Measurements from ENCODE around the gene CC2D2A.
"Not testable (repeated sequence)": the region's sequence is repeated elsewhere in the genome, so short reads cannot be mapped to it uniquely, and the experiment has no call there.

Gene CC2D2A

DNA sequence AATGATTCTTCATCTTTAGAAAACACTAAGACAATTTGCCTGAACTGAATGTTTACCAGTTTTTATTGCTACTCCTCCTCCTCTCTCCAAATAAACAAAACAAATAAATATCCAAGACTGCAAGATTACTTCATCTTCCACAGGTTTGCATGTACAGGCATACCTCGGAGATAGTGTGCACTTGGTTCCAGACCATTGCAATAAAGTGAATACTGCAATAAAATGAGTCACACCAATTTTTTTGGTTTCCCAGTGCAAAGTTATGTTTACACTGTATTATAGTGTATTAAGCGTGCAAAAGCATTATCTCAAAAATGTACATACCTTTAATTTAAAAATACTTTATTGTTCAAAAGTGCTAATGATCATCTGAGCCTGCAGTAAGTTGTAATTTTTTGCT, 132.2 kb downstream of the CC2D2A start:
- H3K4me1 ChIP-seq (ENCODE audit: insufficient read depth, low read length), result peaks cover 11% of the 10 kb centered on the region
- no peak overlapping the region for H3K4me3 ChIP-seq (ENCODE audit: low read depth in 1 of 2, low read length in 2 of 2)
- no peak overlapping the region for H3K9ac ChIP-seq (ENCODE audit: low read length)
- H3K9me3 ChIP-seq (ENCODE audit: low read length), result peaks cover 3% of the 10 kb centered on the region
- H3K27ac ChIP-seq (ENCODE audit: low read depth, low read length), result no peak overlapping the region
- peaks cover 36% of the 10 kb centered on the region for H3K36me3 ChIP-seq (ENCODE audit: insufficient read depth, low read length)
- no peaks in the 10 kb centered on the region for H3K27me3 ChIP-seq (ENCODE audit: control insufficient read depth in 1 of 2, insufficient read depth in 2 of 2, low read length in 2 of 2)

DNA sequence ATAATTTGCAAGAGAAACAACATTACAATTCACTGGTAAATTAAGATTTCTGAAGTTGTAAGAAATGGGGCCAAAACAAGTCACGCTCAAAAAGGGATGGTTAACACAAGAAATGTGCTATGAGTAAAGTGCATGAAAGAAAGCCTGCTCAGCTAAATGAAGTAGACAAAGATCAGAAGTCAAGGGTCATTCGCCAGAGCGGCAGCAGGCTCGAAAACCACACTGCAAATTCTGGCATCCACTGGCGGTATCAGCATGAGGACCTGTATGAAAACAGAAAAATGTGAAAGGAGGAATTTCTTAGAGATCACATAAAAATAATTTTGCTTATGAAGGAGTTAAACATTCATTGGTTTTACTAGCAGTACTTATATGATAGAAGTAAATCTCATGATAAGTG, 135.9 kb downstream of the CC2D2A start:
- H3K4me3 ChIP-seq (ENCODE audit: low read depth in 1 of 2, low read length in 2 of 2), result no peak overlapping the region
- no peak overlapping the region for H3K9ac ChIP-seq (ENCODE audit: low read length)
- H3K9me3 ChIP-seq (ENCODE audit: low read length), result peaks cover 3% of the 10 kb centered on the region
- H3K36me3 ChIP-seq (ENCODE audit: insufficient read depth, low read length), result peaks cover 36% of the 10 kb centered on the region
- peaks cover 3% of the 10 kb centered on the region for H3K4me1 ChIP-seq (ENCODE audit: insufficient read depth, low read length)
- no peaks in the 10 kb centered on the region for H3K27me3 ChIP-seq (ENCODE audit: control insufficient read depth in 1 of 2, insufficient read depth in 2 of 2, low read length in 2 of 2)
- H3K27ac ChIP-seq (ENCODE audit: low read depth, low read length), result no peak overlapping the region

DNA sequence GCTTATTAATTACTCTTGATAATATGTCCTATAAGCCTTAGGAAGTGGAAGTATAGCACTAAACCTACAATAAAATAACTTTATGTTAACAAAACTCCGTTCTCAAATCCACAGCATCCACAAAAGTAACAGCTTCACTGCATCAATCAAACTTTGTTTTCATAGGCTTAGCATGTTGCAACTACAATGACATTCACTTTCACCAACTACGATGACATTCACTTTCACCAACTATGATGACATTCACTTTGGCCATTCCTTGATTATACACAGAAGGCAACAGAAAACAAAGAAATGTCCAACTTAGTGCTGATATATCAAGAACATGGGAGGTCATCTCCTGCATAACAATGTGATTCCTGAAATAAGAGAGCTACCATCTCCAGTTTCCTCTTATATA, 141.2 kb downstream of the CC2D2A start:
- Histone ChIP-seq H3K27ac (ENCODE audit: low read depth, low read length) (no peak overlapping the region), H3K27me3 (ENCODE audit: control insufficient read depth in 1 of 2, insufficient read depth in 2 of 2, low read length in 2 of 2) (no peaks in the 10 kb centered on the region), H3K4me3 (ENCODE audit: low read depth in 1 of 2, low read length in 2 of 2) (no peak overlapping the region), H3K4me1 (ENCODE audit: insufficient read depth, low read length) (peaks cover 3% of the 10 kb centered on the region), H3K36me3 (ENCODE audit: insufficient read depth, low read length) (no peaks in the 10 kb centered on the region), H3K9ac (ENCODE audit: low read length) (no peak overlapping the region), H3K9me3 (ENCODE audit: low read length) (no peaks in the 10 kb centered on the region)

- Histone ChIP-seq H3K27me3 (ENCODE audit: control insufficient read depth in 1 of 2, insufficient read depth in 2 of 2, low read length in 2 of 2) (no peaks in the 10 kb centered on the region), H3K9ac (ENCODE audit: low read length) (no peak overlapping the region), H3K4me1 (ENCODE audit: insufficient read depth, low read length) (peaks cover 3% of the 10 kb centered on the region), H3K4me3 (ENCODE audit: low read depth in 1 of 2, low read length in 2 of 2) (no peak overlapping the region), H3K36me3 (ENCODE audit: insufficient read depth, low read length) (no peaks in the 10 kb centered on the region), H3K9me3 (ENCODE audit: low read length) (no peaks in the 10 kb centered on the region), H3K27ac (ENCODE audit: low read depth, low read length) (no peak overlapping the region)
Observed at GRCh38 chr4:15612136-15612535, 142.5 kb downstream of the CC2D2A start.

DNA sequence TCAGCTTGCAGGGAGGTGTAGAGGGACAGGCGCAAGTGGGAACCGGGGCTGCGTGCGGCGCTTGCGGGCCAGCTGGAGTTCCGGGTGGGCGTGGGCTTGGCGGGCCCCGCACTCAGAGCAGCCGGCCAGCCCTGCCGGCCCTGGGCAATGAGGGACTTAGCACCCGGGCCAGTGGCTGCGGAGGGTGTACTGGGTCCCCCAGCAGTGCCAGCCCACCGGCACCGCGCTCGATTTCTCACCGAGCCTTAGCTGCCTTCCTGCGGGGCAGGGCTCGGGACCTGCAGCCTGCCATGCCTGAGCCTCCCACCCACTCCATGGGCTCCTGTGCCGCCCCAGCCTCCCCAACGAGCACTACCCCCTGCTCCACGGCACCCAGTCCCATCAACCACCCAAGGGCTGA, 145.2 kb downstream of the CC2D2A start:
- not testable (repeated sequence) for H3K4me3 ChIP-seq (ENCODE audit: low read depth in 1 of 2, low read length in 2 of 2); H3K27ac ChIP-seq (ENCODE audit: low read depth, low read length); H3K36me3 ChIP-seq (ENCODE audit: insufficient read depth, low read length); H3K9me3 ChIP-seq (ENCODE audit: low read length); H3K4me1 ChIP-seq (ENCODE audit: insufficient read depth, low read length); H3K9ac ChIP-seq (ENCODE audit: low read length); H3K27me3 ChIP-seq (ENCODE audit: control insufficient read depth in 1 of 2, insufficient read depth in 2 of 2, low read length in 2 of 2)

- not testable (repeated sequence) for H3K9ac ChIP-seq (ENCODE audit: low read length); H3K27ac ChIP-seq (ENCODE audit: low read depth, low read length); H3K4me1 ChIP-seq (ENCODE audit: insufficient read depth, low read length); H3K9me3 ChIP-seq (ENCODE audit: low read length); H3K27me3 ChIP-seq (ENCODE audit: control insufficient read depth in 1 of 2, insufficient read depth in 2 of 2, low read length in 2 of 2); H3K36me3 ChIP-seq (ENCODE audit: insufficient read depth, low read length); H3K4me3 ChIP-seq (ENCODE audit: low read depth in 1 of 2, low read length in 2 of 2)
Observed at GRCh38 chr4:15617407-15617806, 147.7 kb downstream of the CC2D2A start.

GRCh38 chr4:15636818-15637217, 167.1 kb downstream of the CC2D2A start:
- no peak overlapping the region for H3K27ac ChIP-seq (ENCODE audit: low read depth, low read length)
- H3K9ac ChIP-seq (ENCODE audit: low read length), result no peak overlapping the region
- H3K4me3 ChIP-seq (ENCODE audit: low read depth in 1 of 2, low read length in 2 of 2), result no peak overlapping the region
- H3K9me3 ChIP-seq (ENCODE audit: low read length), result no peaks in the 10 kb centered on the region
- H3K27me3 ChIP-seq (ENCODE audit: control insufficient read depth in 1 of 2, insufficient read depth in 2 of 2, low read length in 2 of 2), result no peaks in the 10 kb centered on the region
- H3K36me3 ChIP-seq (ENCODE audit: insufficient read depth, low read length), result peaks cover 36% of the 10 kb centered on the region
- no peaks in the 10 kb centered on the region for H3K4me1 ChIP-seq (ENCODE audit: insufficient read depth, low read length)

DNA sequence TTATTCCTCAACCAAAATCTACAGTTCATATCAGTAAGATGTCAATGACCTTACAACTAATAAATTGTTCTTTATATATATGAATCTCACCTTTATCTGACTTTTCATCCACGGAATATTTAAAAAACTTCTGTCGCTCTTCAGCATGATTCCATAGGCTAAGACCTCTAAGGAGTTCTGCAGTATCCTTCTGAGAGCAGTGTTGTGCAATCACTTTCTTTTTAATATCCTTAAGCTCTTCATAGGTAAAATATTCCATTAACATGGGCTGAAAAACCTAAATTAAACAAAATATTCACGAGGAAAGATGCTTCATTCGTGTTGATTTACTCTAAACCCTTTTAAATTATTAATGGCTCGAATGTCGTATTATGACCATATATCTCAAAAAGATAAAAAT, 168.7 kb downstream of the CC2D2A start:
- peaks cover 35% of the 10 kb centered on the region for H3K36me3 ChIP-seq (ENCODE audit: insufficient read depth, low read length)
- H3K9me3 ChIP-seq (ENCODE audit: low read length), result no peaks in the 10 kb centered on the region
- no peak overlapping the region for H3K4me3 ChIP-seq (ENCODE audit: low read depth in 1 of 2, low read length in 2 of 2)
- H3K27ac ChIP-seq (ENCODE audit: low read depth, low read length), result no peak overlapping the region
- peaks cover 5% of the 10 kb centered on the region for H3K4me1 ChIP-seq (ENCODE audit: insufficient read depth, low read length)
- H3K9ac ChIP-seq (ENCODE audit: low read length), result no peak overlapping the region
- H3K27me3 ChIP-seq (ENCODE audit: control insufficient read depth in 1 of 2, insufficient read depth in 2 of 2, low read length in 2 of 2), result no peaks in the 10 kb centered on the region

DNA sequence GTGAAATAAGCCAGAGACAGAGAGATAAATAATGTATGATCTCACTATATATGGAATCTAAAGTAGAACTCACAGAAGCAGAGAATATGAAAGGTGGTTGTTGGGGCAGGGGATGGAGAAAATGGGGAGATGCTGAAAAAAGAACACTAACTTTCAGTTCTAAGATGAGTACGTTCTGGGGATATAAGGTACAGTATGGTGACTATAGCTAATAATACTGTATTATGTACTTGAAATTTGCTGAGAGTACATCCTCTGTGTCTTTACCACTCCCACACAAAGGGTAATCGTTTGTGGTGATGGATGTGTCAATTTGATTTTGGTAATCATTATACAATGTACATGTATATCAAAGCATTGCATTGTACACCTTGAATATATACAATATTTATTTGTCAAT, 178.9 kb downstream of the CC2D2A start:
- Histone ChIP-seq H3K4me1 (ENCODE audit: insufficient read depth, low read length) (peaks cover 61% of the 10 kb centered on the region), H3K9ac (ENCODE audit: low read length) (no peak overlapping the region), H3K27me3 (ENCODE audit: control insufficient read depth in 1 of 2, insufficient read depth in 2 of 2, low read length in 2 of 2) (no peaks in the 10 kb centered on the region), H3K4me3 (ENCODE audit: low read depth in 1 of 2, low read length in 2 of 2) (no peak overlapping the region), H3K27ac (ENCODE audit: low read depth, low read length) (no peak overlapping the region), H3K36me3 (ENCODE audit: insufficient read depth, low read length) (no peaks in the 10 kb centered on the region), H3K9me3 (ENCODE audit: low read length) (no peaks in the 10 kb centered on the region)

DNA sequence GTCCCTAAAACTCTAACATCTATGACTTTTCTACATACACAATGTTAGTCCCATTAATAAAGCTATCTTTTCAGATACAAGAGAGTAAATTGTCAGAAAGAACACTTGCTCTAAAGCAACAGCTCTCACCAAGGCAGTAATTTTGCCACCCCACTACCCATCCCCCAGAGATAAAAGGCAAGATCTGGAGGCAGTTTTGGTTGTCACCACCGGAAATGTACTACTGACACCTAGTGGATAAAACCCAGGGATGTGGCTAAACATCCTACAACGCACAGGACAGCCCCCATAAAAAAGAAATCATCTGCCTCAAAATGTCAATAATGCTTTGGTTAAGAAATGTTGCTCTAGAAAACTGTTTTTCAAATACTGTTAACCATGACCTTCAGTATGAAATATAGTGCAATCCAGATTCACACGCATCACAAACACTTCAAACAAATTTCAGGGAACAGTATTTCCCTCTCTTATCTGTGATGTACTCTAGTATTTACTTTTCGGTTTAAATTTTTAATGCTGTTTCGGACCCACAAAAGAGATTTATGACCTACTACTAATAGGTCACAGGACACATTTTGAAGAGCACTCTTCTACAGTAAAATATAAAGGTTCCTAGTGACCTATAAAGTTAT, 180.3 kb downstream of the CC2D2A start:
- Histone ChIP-seq H3K4me1 (ENCODE audit: insufficient read depth, low read length) (peaks cover 64% of the 10 kb centered on the region), H3K4me3 (ENCODE audit: low read depth in 1 of 2, low read length in 2 of 2) (no peak overlapping the region), H3K36me3 (ENCODE audit: insufficient read depth, low read length) (no peaks in the 10 kb centered on the region), H3K9me3 (ENCODE audit: low read length) (no peaks in the 10 kb centered on the region), H3K9ac (ENCODE audit: low read length) (peak overlapping the region; percentile 1), H3K27me3 (ENCODE audit: control insufficient read depth in 1 of 2, insufficient read depth in 2 of 2, low read length in 2 of 2) (no peaks in the 10 kb centered on the region), H3K27ac (ENCODE audit: low read depth, low read length) (peak overlapping the region; percentile 56)

Measured in muscle layer of colon (tissue), 2 donors.